T-cell (primary cell): ENCODE results near the gene ZNF785. TPM values are rescaled to one million over a fixed set of nuclear protein-coding genes. Genes with fewer than 3 reads are reported as not detected.

ENCODE experiments used
- ATAC-seq, 4 experiments: fragments of 200-7000 bp in 3 of 4; fragments of 150-1000 bp in 1 of 4; cut with Tn5 transposase; replicated peaks in 1 of 4; 1 replicate in 3 of 4; 2 replicates in 1 of 4; pipeline ENCODE4 v1.10.0; 2021; ENCODE audit warnings: moderate library complexity in 3 of 4, mild to moderate bottlenecking in 2 of 4, moderate number of reproducible peaks in 1 of 4
- CTCF ChIA-PET, 2 donors: fragments of 300-600 bp; sonication (Branson Sonifier 250); formaldehyde crosslinking; loops; one replicate each; lab custom pipeline; 2022; ENCODE audit warnings: antibody characterized with exemption in 2 of 2; lab: Charles Lee
- POLR2A ChIA-PET, 2 donors: fragments of 300-600 bp; sonication (Branson Sonifier 250); formaldehyde crosslinking; loops; one replicate each; lab custom pipeline; 2022; ENCODE audit warnings: antibody characterized with exemption in 2 of 2; lab: Charles Lee
- DNase-seq, 35 experiments: peaks; one replicate each; pipeline versions ENCODE4 v3.0.0 to v3.0.0-alpha.2; 2013 to 2023
- H3K27ac ChIP-seq: one replicate; pipeline ENCODE4 v1.5.1; 2013; ENCODE audit warnings: low read length
- H3K27me3 ChIP-seq, 2 experiments: replicated peaks in 1 of 2; 1 replicate in 1 of 2; 2 replicates in 1 of 2; pipeline versions ENCODE4 v1.6.1 to v1.7.0; 2013; ENCODE audit warnings: low read length in 1 of 2, mixed read lengths in 1 of 2; ENCODE audit not compliant: control insufficient read depth in 2 of 2, insufficient read depth in 2 of 2; ENCODE audit errors: extremely low read depth in 1 of 2
- H3K36me3 ChIP-seq, 2 donors: 1 replicate in 1 of 2; 2 replicates in 1 of 2; pipeline versions ENCODE4 v1.6.1 to v1.7.0; 2013; ENCODE audit warnings: low read length in 1 of 2; ENCODE audit not compliant: control insufficient read depth in 2 of 2, insufficient read depth in 1 of 2; ENCODE audit errors: extremely low read depth in 1 of 2
- H3K4me1 ChIP-seq, 2 experiments: 1 replicate in 1 of 2; 2 replicates in 1 of 2; pipeline versions ENCODE4 v1.6.1 to v1.7.0; 2013; ENCODE audit warnings: low read length in 2 of 2, mixed read lengths in 1 of 2; ENCODE audit not compliant: insufficient read depth in 2 of 2, control insufficient read depth in 1 of 2; ENCODE audit errors: extremely low read depth in 1 of 2
- H3K4me3 ChIP-seq, 2 donors: 1 replicate in 1 of 2; 2 replicates in 1 of 2; pipeline versions ENCODE4 v1.5.1 to v1.7.0; 2013; ENCODE audit warnings: mild to moderate bottlenecking in 2 of 2, low read length in 1 of 2, moderate library complexity in 1 of 2; ENCODE audit not compliant: control insufficient read depth in 1 of 2; ENCODE audit errors: extremely low read depth in 1 of 2
- H3K9me3 ChIP-seq: 2 replicates; pipeline ENCODE4 v1.7.0; 2013
- H3K27ac Mint-ChIP-seq, 2 donors: one replicate each; pipeline ENCODE4 v1.8.0; 2020 to 2021; ENCODE audit warnings: mild to moderate bottlenecking in 2 of 2, mixed read lengths in 2 of 2
- H3K27me3 Mint-ChIP-seq, 2 donors: one replicate each; pipeline ENCODE4 v1.8.0; 2021 to 2022; ENCODE audit warnings: mixed read lengths in 2 of 2
- H3K36me3 Mint-ChIP-seq: one replicate; pipeline ENCODE4 v1.8.0; 2021; ENCODE audit warnings: mixed read lengths
- H3K4me1 Mint-ChIP-seq, 3 donors: one replicate each; pipeline ENCODE4 v1.8.0; 2020 to 2022; ENCODE audit warnings: mixed read lengths in 3 of 3, mild to moderate bottlenecking in 1 of 3
- H3K4me3 Mint-ChIP-seq, 3 donors: one replicate each; pipeline ENCODE4 v1.8.0; 2020 to 2022; ENCODE audit warnings: mild to moderate bottlenecking in 3 of 3, mixed read lengths in 3 of 3, moderate library complexity in 3 of 3
- H3K9me3 Mint-ChIP-seq, 3 donors: one replicate each; pipeline ENCODE4 v1.8.0; 2020 to 2022; ENCODE audit warnings: mixed read lengths in 3 of 3
- WGBS: methylation state at CpG from one replicate; pipeline ENCODE4 v1.1.5; 2013; ENCODE audit warnings: missing lambda C conversion rate; ENCODE audit not compliant: insufficient coverage; 5-methylcytosine and 5-hydroxymethylcytosine counted together
- total RNA-seq, 35 experiments: library from RNA in 6 of 35; stranded (reverse) in 6 of 35; fragments of 120-200 nt in 1 of 35; gene quantifications; one replicate each; pipeline versions ENCODE4 v1.2.1 to v1.2.4 and lab custom pipeline; 2013 to 2026

ZNF785 gene
- total RNA-seq, 5 donors from 2014 or later (not counting 1 experiment from before 2014, with no cell fraction given) = 11.7 to 30.9 (median 26.6) TPM

DNA sequence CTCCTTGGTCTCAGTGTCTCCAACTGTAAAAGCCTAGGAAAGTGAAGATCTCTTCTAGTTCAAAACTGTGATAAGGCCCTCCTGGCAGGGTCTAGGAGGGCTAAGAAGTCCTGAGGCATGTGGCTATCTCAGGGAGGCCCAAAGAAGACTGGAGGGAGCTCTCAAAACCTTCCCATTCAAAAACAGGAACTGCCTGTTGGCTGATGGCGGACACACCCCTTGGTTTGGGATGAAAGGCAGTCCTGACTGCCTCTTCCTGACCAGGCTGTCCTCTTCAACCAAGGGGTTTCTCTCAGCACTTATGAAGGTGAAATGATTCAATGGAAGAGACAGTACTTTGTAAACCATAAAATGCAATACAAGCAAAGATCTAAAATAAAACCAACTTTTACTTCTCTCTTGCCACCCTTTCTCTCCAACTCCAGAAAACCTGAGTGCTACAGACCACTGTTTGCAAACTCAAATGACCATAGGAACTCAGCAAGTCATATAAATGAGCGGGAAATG lies 32.1 kb downstream of the ZNF785 start:
- DNase-seq (no peak), ATAC-seq (no peak)
- no peak overlapping the region for H3K4me3 ChIP-seq
- Mint-ChIP-seq H3K36me3 (peaks cover 16% of the 10 kb centered on the region), H3K4me1 (peaks cover 55 to 72% (median 55%) of the 10 kb centered on the region in 3 donors), H3K4me3 (peak overlapping the region in 1 of 3 donors; percentile 19), H3K9me3 (no peaks in the 10 kb centered on the region), H3K27ac (peak overlapping the region; percentile 94 to 97), H3K27me3 (no peaks in the 10 kb centered on the region)
- peak overlapping the region; percentile 80 for H3K27ac ChIP-seq
- H3K4me1 ChIP-seq = peaks cover 21 to 73% of the 10 kb centered on the region in 2 experiments
- H3K36me3 ChIP-seq = peaks cover 3 to 29% of the 10 kb centered on the region in 2 donors
- CTCF ChIA-PET = no interaction called here
- WGBS = no CpG with 5 or more reads among the region's 2 CpGs
- H3K9me3 ChIP-seq = no peaks in the 10 kb centered on the region
- H3K27me3 ChIP-seq = no peaks in the 10 kb centered on the region
- POLR2A ChIA-PET = no interaction called here

- 94% methylated on average over 4 of the region's 4 CpGs for WGBS
- Histone ChIP-seq H3K9me3 (no peaks in the 10 kb centered on the region), H3K27ac (peak overlapping the region; percentile 80), H3K36me3 (peaks cover 3 to 29% of the 10 kb centered on the region in 2 donors), H3K27me3 (no peaks in the 10 kb centered on the region), H3K4me3 (no peak overlapping the region), H3K4me1 (peaks cover 21 to 72% of the 10 kb centered on the region in 2 experiments)
- H3K9me3 Mint-ChIP-seq = no peaks in the 10 kb centered on the region
- DNase-seq (no peak), ATAC-seq (no peak)
- ChIA-PET CTCF (no interaction called here), POLR2A (interaction anchor here in 1 of 2 donors (0.7 kb wide), 1 partner anchor 42 kb away, joined by 7 read pairs; no protein-coding TSS in a partner anchor)
- H3K4me1 Mint-ChIP-seq = peaks cover 57 to 73% (median 60%) of the 10 kb centered on the region in 3 donors
- no peaks in the 10 kb centered on the region for H3K27me3 Mint-ChIP-seq
- H3K4me3 Mint-ChIP-seq = peak overlapping the region in 1 of 3 donors; percentile 76
- peaks cover 16% of the 10 kb centered on the region for H3K36me3 Mint-ChIP-seq
- H3K27ac Mint-ChIP-seq = peak overlapping the region; percentile 94 to 97
Observed at GRCh38 chr16:30552956-30553355, 32.5 kb downstream of the ZNF785 start.

GRCh38 chr16:30551781-30552180 lies 33.7 kb downstream of the ZNF785 start:
- peak in 34 of 35 experiments; percentile 28 to 85 (median 58) for DNase-seq
- POLR2A ChIA-PET = interaction anchor here (0.5 to 1.0 kb wide), 13 partner anchors 16 to 213 kb away, joined by 3 to 10 read pairs (median 5); partner anchors contain the start of genes DCTPP1 (in 1 of the 2), ITGAL (in 1 of the 2), ZNF688 (in 1 of the 2) and ZNF747 (in 1 of the 2)
- peaks cover 21 to 62% of the 10 kb centered on the region in 2 experiments for H3K4me1 ChIP-seq
- peak overlapping the region in 1 of 2 donors; percentile 15 for H3K4me3 ChIP-seq
- peak overlapping the region; percentile 94 to 97 for H3K27ac Mint-ChIP-seq
- peak overlapping the region; percentile 52 to 76 (median 68) for H3K4me3 Mint-ChIP-seq
- peak overlapping the region; percentile 80 for H3K27ac ChIP-seq
- 7% methylated on average over 3 of the region's 3 CpGs for WGBS
- no peaks in the 10 kb centered on the region for H3K27me3 ChIP-seq
- CTCF ChIA-PET = interaction anchor here (0.6 to 1.1 kb wide), 8 partner anchors 17 to 1348 kb away, joined by 3 to 22 read pairs (median 4); partner anchors contain the start of genes DCTPP1 (in 1 of the 2), ZNF48 (in 1 of the 2) and ZNF747 (in 1 of the 2)
- H3K9me3 Mint-ChIP-seq = no peaks in the 10 kb centered on the region
- peaks cover 3 to 29% of the 10 kb centered on the region in 2 donors for H3K36me3 ChIP-seq
- peaks cover 59 to 67% (median 63%) of the 10 kb centered on the region in 3 donors for H3K4me1 Mint-ChIP-seq
- no peaks in the 10 kb centered on the region for H3K9me3 ChIP-seq
- H3K36me3 Mint-ChIP-seq = peaks cover 16% of the 10 kb centered on the region
- ATAC-seq = peak; percentile 85 to 92 (median 88)
- no peaks in the 10 kb centered on the region for H3K27me3 Mint-ChIP-seq

DNA sequence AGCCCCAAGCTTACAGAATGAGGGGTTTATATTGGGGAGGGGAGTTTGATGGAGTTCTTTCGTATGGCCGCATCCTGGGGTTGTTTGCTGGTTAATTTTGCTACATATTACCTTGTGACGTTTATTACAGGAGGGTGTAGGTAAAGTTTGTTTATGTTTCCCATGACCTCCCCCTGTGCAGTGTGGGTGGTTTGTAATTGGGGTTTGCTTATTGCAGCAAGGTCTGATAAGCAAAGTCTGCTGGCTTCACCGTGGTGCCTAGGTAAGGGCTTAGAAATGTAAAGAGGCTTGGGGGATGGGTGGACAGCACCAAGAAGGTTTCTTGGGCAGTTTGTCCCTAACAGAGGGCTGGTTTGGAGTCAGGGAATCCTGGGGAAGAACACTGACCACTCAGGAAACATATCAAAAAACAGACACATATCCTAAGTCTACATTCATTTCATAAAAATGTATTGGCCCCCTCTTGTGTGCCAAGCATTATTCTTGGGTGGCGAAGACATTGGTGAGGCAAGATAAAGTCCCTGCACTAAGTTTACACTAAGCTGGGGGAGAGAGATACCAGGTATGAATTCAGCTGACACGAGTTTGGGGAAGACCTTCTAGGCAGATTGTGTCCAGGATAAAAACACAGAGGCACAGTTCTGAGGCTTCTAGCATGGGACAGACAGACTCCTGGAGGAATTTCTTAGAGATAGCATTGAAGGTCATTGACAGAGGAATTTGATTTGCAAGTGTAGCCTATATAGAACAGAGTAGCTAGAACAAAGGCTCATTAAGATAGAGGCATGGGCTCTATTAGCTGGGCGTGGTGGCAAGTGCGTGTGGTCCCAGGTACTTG lies 36.9 kb downstream of the ZNF785 start:
- ChIA-PET CTCF (no interaction called here), POLR2A (no interaction called here)
- Histone ChIP-seq H3K36me3 (peaks cover 0 to 3% of the 10 kb centered on the region in 2 donors), H3K4me3 (no peak overlapping the region), H3K9me3 (no peaks in the 10 kb centered on the region), H3K27ac (no peak overlapping the region), H3K27me3 (no peaks in the 10 kb centered on the region), H3K4me1 (peaks cover 19 to 33% of the 10 kb centered on the region in 2 experiments)
- DNase-seq = no peak
- no peaks in the 10 kb centered on the region for H3K9me3 Mint-ChIP-seq
- peaks cover 2% of the 10 kb centered on the region for H3K36me3 Mint-ChIP-seq
- 78% methylated on average over 4 of the region's 8 CpGs for WGBS
- peaks cover 45 to 54% (median 46%) of the 10 kb centered on the region in 3 donors for H3K4me1 Mint-ChIP-seq
- no peaks in the 10 kb centered on the region for H3K27me3 Mint-ChIP-seq
- no peak for ATAC-seq
- no peak overlapping the region for H3K4me3 Mint-ChIP-seq
- H3K27ac Mint-ChIP-seq = peak overlapping the region; percentile 26 to 75

DNA sequence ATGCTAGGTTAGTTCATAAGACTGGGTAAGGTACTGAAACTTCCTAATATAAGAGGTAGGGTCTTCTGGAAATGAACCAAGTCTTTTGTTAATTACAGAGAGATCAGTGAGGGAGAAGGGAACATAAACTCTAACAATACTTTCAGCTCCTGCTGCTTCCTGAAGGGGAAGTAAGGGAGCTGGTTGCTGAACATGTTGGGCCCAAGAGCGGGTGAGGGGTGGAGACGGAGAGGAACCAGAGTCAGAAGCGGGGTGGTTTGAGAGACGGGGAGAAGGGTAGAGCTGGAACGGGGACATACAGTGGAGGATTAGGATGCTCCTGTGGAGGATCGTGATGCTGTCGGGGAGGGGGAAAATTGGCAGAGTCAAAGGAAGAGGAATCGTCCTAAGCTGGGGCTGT lies 39.4 kb downstream of the ZNF785 start:
- Mint-ChIP-seq H3K4me1 (peaks cover 20 to 29% (median 22%) of the 10 kb centered on the region in 3 donors), H3K4me3 (no peak overlapping the region), H3K9me3 (no peaks in the 10 kb centered on the region), H3K36me3 (no peaks in the 10 kb centered on the region), H3K27ac (no peak overlapping the region), H3K27me3 (no peaks in the 10 kb centered on the region)
- DNase-seq (no peak), ATAC-seq (no peak)
- no peak overlapping the region for H3K4me3 ChIP-seq
- ChIA-PET POLR2A (no interaction called here), CTCF (no interaction called here)
- no peaks in the 10 kb centered on the region for H3K36me3 ChIP-seq
- 92% methylated on average over 7 of the region's 8 CpGs for WGBS
- no peak overlapping the region for H3K27ac ChIP-seq
- H3K9me3 ChIP-seq = no peaks in the 10 kb centered on the region
- H3K4me1 ChIP-seq = peaks cover 2 to 8% of the 10 kb centered on the region in 2 experiments
- no peaks in the 10 kb centered on the region for H3K27me3 ChIP-seq

- WGBS = 98% methylated on average over 5 of the region's 5 CpGs
- DNase-seq (no peak), ATAC-seq (no peak)
- Histone ChIP-seq H3K36me3 (no peaks in the 10 kb centered on the region), H3K27ac (no peak overlapping the region), H3K27me3 (no peaks in the 10 kb centered on the region), H3K4me1 (no peaks in the 10 kb centered on the region), H3K4me3 (no peak overlapping the region), H3K9me3 (no peaks in the 10 kb centered on the region)
- Mint-ChIP-seq H3K4me1 (peaks cover 0 to 15% (median 5%) of the 10 kb centered on the region in 3 donors), H3K27ac (no peak overlapping the region), H3K9me3 (no peaks in the 10 kb centered on the region), H3K4me3 (no peak overlapping the region), H3K36me3 (no peaks in the 10 kb centered on the region), H3K27me3 (no peaks in the 10 kb centered on the region)
- ChIA-PET CTCF (no interaction called here), POLR2A (no interaction called here)
Observed at GRCh38 chr16:30543067-30543466, 42.4 kb downstream of the ZNF785 start.
